K562 treated with DMSO at 1 percent for 24 hours (cell line): ENCODE measurements around the gene PAGE2. TPM values are rescaled to one million over a fixed set of nuclear protein-coding genes. Genes with fewer than 3 reads are reported as not detected.

Experiments used
- total RNA-seq: library from RNA; unstranded; fragments of 300-600 nt; gene quantifications from 2 replicates; pipeline ENCODE4 v1.2.3, GENCODE V29; 2022; ENCODE audit warnings: low read depth; ENCODE audit not compliant: insufficient read depth

PAGE2 gene
- total RNA-seq, result 2.3 and 3.8 TPM in 2 replicates

GRCh38 chrX:55088795-55089489 is at the start of gene PAGE2:
PAGE2 (plus strand) TSS chrX:55089018; CDS start chrX:55090021, 1,003 bp downstream.

GRCh38 chrX:55074851-55075467 is 13.9 kb upstream of the PAGE2 start, which contains the start of gene PAGE2B:
PAGE2B (plus strand) TSS chrX:55075030; CDS start chrX:55076042, 1,012 bp downstream.

Other genes with a start within 250 kb of the PAGE2 start
- gene TRO, start 168.2 kb upstream of the PAGE2 start, total RNA-seq, result 1.0 and 1.1 TPM in 2 replicates
- 0.23 TPM in 1 of 2 replicates, not detected in the other for gene PFKFB1, start 94.8 kb upstream of the PAGE2 start, total RNA-seq
- 27.4 and 30.9 TPM in 2 replicates for gene APEX2, start 88.7 kb upstream of the PAGE2 start, total RNA-seq
- 47.6 and 50.9 TPM in 2 replicates for gene ALAS2, start 58.0 kb upstream of the PAGE2 start, total RNA-seq
- gene PAGE2B, start 14.0 kb upstream of the PAGE2 start, total RNA-seq, result 13.5 and 21.9 TPM in 2 replicates
- gene PAGE5, start 131.3 kb downstream of the PAGE2 start, total RNA-seq, result 236 and 259 TPM in 2 replicates
- not detected in 2 replicates for gene PAGE3, start 175.9 kb downstream of the PAGE2 start, total RNA-seq